ENCODE measurements around the gene PEX6. TPM values are rescaled to one million over a fixed set of nuclear protein-coding genes. Genes with fewer than 3 reads are reported as not detected.

PEX6 gene
- total and polyA plus RNA-seq, 4 experiments from 2014 or later, result 14.5 to 40.5 (median 26.7) TPM

- intact Hi-C loops (cut with micrococcal nuclease), result no loop called here
- Mint-ChIP-seq H3K27me3 (no peaks in the 10 kb centered on the region), H3K36me3 (peaks cover 16 to 40% of the 10 kb centered on the region in 2 donors), H3K4me3 (no peak overlapping the region), H3K4me1 (peaks cover 1 to 9% (median 5%) of the 10 kb centered on the region in 4 donors), H3K27ac (no peak overlapping the region), H3K9me3 (no peaks in the 10 kb centered on the region)
- H3K9me3 ChIP-seq (ENCODE audit: control insufficient read depth in 1 of 2, low read length in 2 of 2), result no peaks in the 10 kb centered on the region
- ChIA-PET POLR2A (ENCODE audit: partially characterized antibody) (interaction anchor here (2.5 kb wide), 1 partner anchor 10 kb away, joined by 12 read pairs; the partner anchor contains the start of gene PEX6), CTCF (ENCODE audit: partially characterized antibody) (no interaction called here)
- DNase-seq, result no peak
- no peak overlapping the region for H3K27ac ChIP-seq (ENCODE audit: low read depth, low read length)
- peaks cover 14% of the 10 kb centered on the region for H3K36me3 ChIP-seq (ENCODE audit: insufficient read depth, low read length)
- H3K4me1 ChIP-seq (ENCODE audit: insufficient read depth, low read length), result no peaks in the 10 kb centered on the region
- no peaks in the 10 kb centered on the region for H3K27me3 ChIP-seq (ENCODE audit: insufficient read depth, low read length)
- no peak overlapping the region for H3K4me3 ChIP-seq (ENCODE audit: low read length in 2 of 2)
Measured at GRCh38 chr6:42969431-42969830, 9.6 kb downstream of the PEX6 start.

- Mint-ChIP-seq H3K27ac (no peak overlapping the region), H3K36me3 (peaks cover 18 to 40% of the 10 kb centered on the region in 2 donors), H3K4me1 (peaks cover 0 to 6% (median 3%) of the 10 kb centered on the region in 4 donors), H3K27me3 (no peaks in the 10 kb centered on the region), H3K9me3 (no peaks in the 10 kb centered on the region), H3K4me3 (no peak overlapping the region)
- Histone ChIP-seq H3K4me1 (ENCODE audit: insufficient read depth, low read length) (no peaks in the 10 kb centered on the region), H3K4me3 (ENCODE audit: low read length in 2 of 2) (no peak overlapping the region), H3K27ac (ENCODE audit: low read depth, low read length) (no peak overlapping the region), H3K9me3 (ENCODE audit: control insufficient read depth in 1 of 2, low read length in 2 of 2) (no peaks in the 10 kb centered on the region), H3K36me3 (ENCODE audit: insufficient read depth, low read length) (peaks cover 18% of the 10 kb centered on the region), H3K27me3 (ENCODE audit: insufficient read depth, low read length) (no peaks in the 10 kb centered on the region)
- DNase-seq, result no peak
- intact Hi-C loops (cut with micrococcal nuclease), result no loop called here
- ChIA-PET POLR2A (ENCODE audit: partially characterized antibody) (interaction anchor here (1.0 to 2.5 kb wide), 2 partner anchors 11 to 15 kb away, joined by 3 to 6 read pairs; partner anchors contain the start of genes PEX6 and PPP2R5D), CTCF (ENCODE audit: partially characterized antibody) (no interaction called here)
Measured at GRCh38 chr6:42968783-42969182, 10.2 kb downstream of the PEX6 start.

GRCh38 chr6:42968126-42968701 lies 10.8 kb downstream of the PEX6 start:
- H3K4me1 Mint-ChIP-seq, result peaks cover 0 to 6% (median 2%) of the 10 kb centered on the region in 4 donors
- intact Hi-C loops (cut with micrococcal nuclease), result no loop called here
- H3K36me3 Mint-ChIP-seq, result peaks cover 22 to 38% of the 10 kb centered on the region in 2 donors
- H3K9me3 ChIP-seq (ENCODE audit: control insufficient read depth in 1 of 2, low read length in 2 of 2), result no peaks in the 10 kb centered on the region
- ChIA-PET POLR2A (ENCODE audit: partially characterized antibody) (interaction anchor here (0.6 to 2.5 kb wide), 3 partner anchors 11 to 71 kb away, joined by 3 to 6 read pairs (median 3); partner anchors contain the start of genes PEX6 and PPP2R5D), CTCF (ENCODE audit: partially characterized antibody) (no interaction called here)
- H3K27me3 Mint-ChIP-seq, result no peaks in the 10 kb centered on the region
- no peak overlapping the region for H3K27ac ChIP-seq (ENCODE audit: low read depth, low read length)
- H3K9me3 Mint-ChIP-seq, result no peaks in the 10 kb centered on the region
- no peak overlapping the region for H3K27ac Mint-ChIP-seq
- no peaks in the 10 kb centered on the region for H3K27me3 ChIP-seq (ENCODE audit: insufficient read depth, low read length)
- H3K4me3 Mint-ChIP-seq, result no peak overlapping the region
- no peaks in the 10 kb centered on the region for H3K4me1 ChIP-seq (ENCODE audit: insufficient read depth, low read length)
- no peak overlapping the region for H3K4me3 ChIP-seq (ENCODE audit: low read length in 2 of 2)
- H3K36me3 ChIP-seq (ENCODE audit: insufficient read depth, low read length), result peaks cover 18% of the 10 kb centered on the region
- no peak for DNase-seq

- Histone ChIP-seq H3K4me3 (ENCODE audit: low read length in 2 of 2) (no peak overlapping the region), H3K4me1 (ENCODE audit: insufficient read depth, low read length) (no peaks in the 10 kb centered on the region), H3K27ac (ENCODE audit: low read depth, low read length) (no peak overlapping the region), H3K36me3 (ENCODE audit: insufficient read depth, low read length) (peaks cover 18% of the 10 kb centered on the region), H3K9me3 (ENCODE audit: control insufficient read depth in 1 of 2, low read length in 2 of 2) (no peaks in the 10 kb centered on the region), H3K27me3 (ENCODE audit: insufficient read depth, low read length) (no peaks in the 10 kb centered on the region)
- no peak for DNase-seq
- no peaks in the 10 kb centered on the region for H3K9me3 Mint-ChIP-seq
- H3K36me3 Mint-ChIP-seq, result peaks cover 28 to 41% of the 10 kb centered on the region in 2 donors
- CTCF ChIA-PET (ENCODE audit: partially characterized antibody), result no interaction called here
- peaks cover 0 to 6% (median 2%) of the 10 kb centered on the region in 4 donors for H3K4me1 Mint-ChIP-seq
- H3K27ac Mint-ChIP-seq, result no peak overlapping the region
- H3K4me3 Mint-ChIP-seq, result no peak overlapping the region
- POLR2A ChIA-PET (ENCODE audit: partially characterized antibody), result interaction anchor here (0.6 to 2.5 kb wide), 2 partner anchors 12 to 70 kb away, joined by 3 to 6 read pairs; partner anchors contain the start of gene PEX6
- H3K27me3 Mint-ChIP-seq, result no peaks in the 10 kb centered on the region
- intact Hi-C loops (cut with micrococcal nuclease), result no loop called here
Measured at GRCh38 chr6:42967228-42967627, 11.8 kb downstream of the PEX6 start.

- Histone ChIP-seq H3K4me3 (ENCODE audit: low read length in 2 of 2) (no peak overlapping the region), H3K27me3 (ENCODE audit: insufficient read depth, low read length) (no peaks in the 10 kb centered on the region), H3K27ac (ENCODE audit: low read depth, low read length) (no peak overlapping the region), H3K9me3 (ENCODE audit: control insufficient read depth in 1 of 2, low read length in 2 of 2) (no peaks in the 10 kb centered on the region), H3K36me3 (ENCODE audit: insufficient read depth, low read length) (peaks cover 18% of the 10 kb centered on the region), H3K4me1 (ENCODE audit: insufficient read depth, low read length) (no peaks in the 10 kb centered on the region)
- intact Hi-C loops (cut with micrococcal nuclease), result no loop called here
- Mint-ChIP-seq H3K4me1 (peaks cover 0 to 8% (median 3%) of the 10 kb centered on the region in 4 donors), H3K27ac (peak overlapping the region in 2 of 7 donors; percentile 29 to 42), H3K4me3 (no peak overlapping the region), H3K36me3 (peaks cover 32 to 36% of the 10 kb centered on the region in 2 donors), H3K27me3 (no peaks in the 10 kb centered on the region), H3K9me3 (no peaks in the 10 kb centered on the region)
- ChIA-PET POLR2A (ENCODE audit: partially characterized antibody) (interaction anchor here (2.5 kb wide), 1 partner anchor 13 kb away, joined by 6 read pairs; the partner anchor contains the start of gene PEX6), CTCF (ENCODE audit: partially characterized antibody) (no interaction called here)
- DNase-seq, result no peak
Measured at GRCh38 chr6:42966571-42966970, 12.4 kb downstream of the PEX6 start.

GRCh38 chr6:42963855-42964605 lies 15.0 kb downstream of the PEX6 start:
- POLR2A ChIA-PET (ENCODE audit: partially characterized antibody), result interaction anchor here (1.3 to 1.7 kb wide), 2 partner anchors 20 to 34 kb away, joined by 6 read pairs; partner anchors contain the start of genes CNPY3 and PPP2R5D
- H3K27me3 Mint-ChIP-seq, result no peaks in the 10 kb centered on the region
- Histone ChIP-seq H3K27ac (ENCODE audit: low read depth, low read length) (no peak overlapping the region), H3K27me3 (ENCODE audit: insufficient read depth, low read length) (no peaks in the 10 kb centered on the region), H3K4me1 (ENCODE audit: insufficient read depth, low read length) (peaks cover 11% of the 10 kb centered on the region), H3K4me3 (ENCODE audit: low read length in 2 of 2) (no peak overlapping the region), H3K9me3 (ENCODE audit: control insufficient read depth in 1 of 2, low read length in 2 of 2) (no peaks in the 10 kb centered on the region), H3K36me3 (ENCODE audit: insufficient read depth, low read length) (peaks cover 13% of the 10 kb centered on the region)
- no peak overlapping the region for H3K4me3 Mint-ChIP-seq
- CTCF ChIA-PET (ENCODE audit: partially characterized antibody), result interaction anchor here (0.7 to 3.1 kb wide), 6 partner anchors 11 to 531 kb away, joined by 3 to 15 read pairs (median 4); partner anchors contain the start of genes CNPY3 and PPP2R5D
- H3K9me3 Mint-ChIP-seq, result no peaks in the 10 kb centered on the region
- no peak overlapping the region for H3K27ac Mint-ChIP-seq
- intact Hi-C loops (cut with micrococcal nuclease), result loop anchor here (5.0 kb wide), 1 partner anchor 37 kb away; the partner anchor contains the start of gene CNPY3
- H3K4me1 Mint-ChIP-seq, result peaks cover 7 to 27% (median 11%) of the 10 kb centered on the region in 4 donors
- peak in 3 of 5 donors; percentile 28 to 42 (median 37) for DNase-seq
- H3K36me3 Mint-ChIP-seq, result peaks cover 27 to 33% of the 10 kb centered on the region in 2 donors

All from CD4-positive, alpha-beta memory T cell (primary cell).